NT2/D1 (cell line): ENCODE measurements around the gene MGST3.
"Not testable (repeated sequence)": the region's sequence is repeated elsewhere in the genome, so short reads cannot be mapped to it uniquely, and the experiment has no call there.

Source experiments
- SUZ12 ChIP-seq: IDR thresholded peaks from 2 replicates; pipeline ENCODE4 v1.6.1; 2011; ENCODE audit not compliant: insufficient read length, insufficient read depth; ENCODE audit errors: extremely low read depth
- YY1 ChIP-seq: IDR thresholded peaks from 2 replicates; pipeline ENCODE4 v1.6.1; 2011; ENCODE audit not compliant: insufficient read length, insufficient read depth
- ZNF274 ChIP-seq: IDR thresholded peaks from 2 replicates; pipeline ENCODE4 v1.6.1; 2011; ENCODE audit warnings: mild to moderate bottlenecking, low read depth, low read length

DNA sequence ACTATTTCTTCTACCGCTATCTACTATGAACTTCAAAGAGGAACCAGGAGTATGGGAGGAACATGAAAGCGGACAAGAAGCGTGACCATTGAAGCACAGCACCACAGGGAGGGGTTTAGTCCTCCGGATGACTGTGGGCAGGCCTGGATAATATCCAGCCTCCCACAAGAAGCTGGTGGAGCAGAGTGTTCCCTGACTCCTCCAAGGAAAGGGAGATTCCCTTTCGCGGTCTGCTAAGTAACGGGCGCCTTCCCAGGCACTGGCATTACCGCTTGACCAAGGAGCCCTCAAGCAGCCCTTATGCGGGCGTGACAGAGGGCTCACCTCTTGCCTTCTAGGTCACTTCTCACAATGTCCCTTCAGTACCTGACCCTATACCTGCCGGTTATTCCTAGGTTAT is 24.4 kb upstream of the MGST3 start:
- not testable (repeated sequence) for TF ChIP-seq YY1, SUZ12, ZNF274
